GM23338 (cell line): ENCODE measurements around the gene SLC7A10. TPM values are rescaled to one million over a fixed set of nuclear protein-coding genes. Genes with fewer than 3 reads are reported as not detected.

Experiments used
- ATAC-seq: fragments of 200-7000 bp; cut with Tn5 transposase; 3 replicates; pipeline ENCODE4 v1.9.1; 2020
- DNase-seq: peaks from one replicate; pipeline ENCODE4 v3.0.0-alpha.2; 2015; ENCODE audit warnings: low spot score
- H2AFZ ChIP-seq: fragments of 200-600 bp; sonication (generic); 2 replicates; pipeline ENCODE4 v1.8.0; 2016; ENCODE audit warnings: antibody characterized with exemption, mild to moderate bottlenecking, moderate library complexity
- H3F3A ChIP-seq: fragments of 200-600 bp; sonication (generic); replicated peaks from 2 replicates; pipeline ENCODE4 v1.8.0; 2017; ENCODE audit warnings: antibody characterized with exemption, mixed run types, low read depth
- H3K27ac ChIP-seq: fragments of 200-600 bp; sonication (generic); 2 replicates; pipeline ENCODE4 v1.6.1; 2016; ENCODE audit warnings: low read depth
- H3K27me3 ChIP-seq: fragments of 200-600 bp; sonication (generic); 2 replicates; pipeline ENCODE4 v1.8.0; 2016; ENCODE audit warnings: mild to moderate bottlenecking, mixed run types, moderate library complexity; ENCODE audit not compliant: insufficient read depth
- H3K36me3 ChIP-seq: fragments of 200-600 bp; sonication (generic); 2 replicates; pipeline ENCODE4 v1.8.0; 2016; ENCODE audit warnings: mild to moderate bottlenecking; ENCODE audit not compliant: insufficient read depth
- H3K4me1 ChIP-seq: fragments of 200-600 bp; sonication (generic); 2 replicates; pipeline ENCODE4 v1.8.0; 2016; ENCODE audit warnings: mild to moderate bottlenecking, moderate library complexity; ENCODE audit not compliant: insufficient read depth
- H3K4me2 ChIP-seq: fragments of 200-600 bp; sonication (generic); 2 replicates; pipeline ENCODE4 v1.7.1; 2017; ENCODE audit warnings: mixed run types
- H3K4me3 ChIP-seq: fragments of 200-600 bp; sonication (generic); 2 replicates; pipeline ENCODE4 v1.6.1; 2016; ENCODE audit warnings: mixed run types
- H3K79me2 ChIP-seq: fragments of 200-600 bp; sonication (generic); replicated peaks from 2 replicates; pipeline ENCODE4 v1.8.0; 2017; ENCODE audit warnings: mild to moderate bottlenecking; ENCODE audit not compliant: insufficient read depth
- H3K9me2 ChIP-seq: fragments of 200-600 bp; sonication (generic); 2 replicates; pipeline ENCODE4 v1.8.0; 2017; ENCODE audit not compliant: insufficient read depth
- H4K20me1 ChIP-seq: fragments of 200-600 bp; sonication (generic); replicated peaks from 2 replicates; pipeline ENCODE4 v1.8.0; 2017; ENCODE audit warnings: mild to moderate bottlenecking; ENCODE audit not compliant: insufficient read depth
- H3K27ac Mint-ChIP-seq: 2 replicates; pipeline ENCODE4 v1.8.0; 2020; ENCODE audit warnings: inconsistent platforms, mild to moderate bottlenecking, moderate library complexity, mixed read lengths
- H3K27me3 Mint-ChIP-seq: 3 replicates; pipeline ENCODE4 v1.8.0; 2022; ENCODE audit warnings: low read depth, mild to moderate bottlenecking, moderate library complexity, mixed read lengths, inconsistent platforms; ENCODE audit not compliant: insufficient read depth, poor library complexity
- H3K36me3 Mint-ChIP-seq: 3 replicates; pipeline ENCODE4 v1.8.0; 2021; ENCODE audit warnings: low read depth, mild to moderate bottlenecking, inconsistent platforms, moderate library complexity, mixed read lengths
- H3K4me1 Mint-ChIP-seq: 3 replicates; pipeline ENCODE4 v1.8.0; 2020; ENCODE audit warnings: mild to moderate bottlenecking, inconsistent platforms, mixed read lengths
- H3K4me3 Mint-ChIP-seq: 3 replicates; pipeline ENCODE4 v1.8.0; 2021; ENCODE audit warnings: moderate library complexity, mild to moderate bottlenecking, inconsistent platforms, mixed read lengths
- H3K9me3 Mint-ChIP-seq: 3 replicates; pipeline ENCODE4 v1.8.0; 2020; ENCODE audit warnings: moderate library complexity, mild to moderate bottlenecking, inconsistent platforms, mixed read lengths
- CREB1 ChIP-seq: fragments of 250-450 bp; sonication (Bioruptor Pico); IDR thresholded peaks from 2 replicates; pipeline ENCODE4 v1.5.0; 2020; ENCODE audit warnings: low read depth, mild to moderate bottlenecking, moderate library complexity
- CTCF ChIP-seq, 2 experiments: fragments of 200-600 bp in 1 of 2; sonication (generic) in 1 of 2; conservative IDR thresholded peaks; 2 replicates each; pipeline versions ENCODE4 v1.5.1 to v1.6.1; 2016 to 2017; ENCODE audit warnings: antibody characterized with exemption in 2 of 2, low read depth in 2 of 2, mild to moderate bottlenecking in 2 of 2, moderate library complexity in 1 of 2
- EZH2phosphoT487 ChIP-seq: fragments of 200-600 bp; sonication (generic); IDR thresholded peaks from one replicate; pipeline ENCODE4 v1.8.1; 2018; ENCODE audit warnings: antibody characterized with exemption; ENCODE audit not compliant: unreplicated experiment
- STAT1 ChIP-seq: IDR thresholded peaks from one replicate; pipeline ENCODE4 v1.6.1; 2016; ENCODE audit warnings: antibody characterized with exemption; ENCODE audit not compliant: unreplicated experiment
- ZNF114 ChIP-seq: fragments of 250-450 bp; sonication (Bioruptor Pico); IDR thresholded peaks from 2 replicates; pipeline ENCODE4 v1.5.0; 2020; ENCODE audit warnings: mild to moderate bottlenecking, moderate library complexity
- ZNF462 ChIP-seq: fragments of 250-450 bp; sonication (Bioruptor Pico); IDR thresholded peaks from 2 replicates; pipeline ENCODE4 v1.5.0; 2020; ENCODE audit warnings: mild to moderate bottlenecking, moderate library complexity
- polyA plus RNA-seq: library from polyadenylated mRNA; unstranded; fragments of >200 nt; fragmentation: Nextera tagmentation; extraction: Ambion mirVana; gene quantifications from 2 replicates; pipeline ENCODE4 v1.2.1, GENCODE V29; 2016
- total RNA-seq: library from RNA; depleted of rRNA; stranded (reverse); fragments of >200 nt; shearing (Covaris generic); gene quantifications from 2 replicates; pipeline ENCODE4 v1.2.3, GENCODE V29; 2014

The SLC7A10 gene
- total and polyA plus RNA-seq, 2 experiments from 2014 or later, result 3.3 to 6.3 TPM

DNA sequence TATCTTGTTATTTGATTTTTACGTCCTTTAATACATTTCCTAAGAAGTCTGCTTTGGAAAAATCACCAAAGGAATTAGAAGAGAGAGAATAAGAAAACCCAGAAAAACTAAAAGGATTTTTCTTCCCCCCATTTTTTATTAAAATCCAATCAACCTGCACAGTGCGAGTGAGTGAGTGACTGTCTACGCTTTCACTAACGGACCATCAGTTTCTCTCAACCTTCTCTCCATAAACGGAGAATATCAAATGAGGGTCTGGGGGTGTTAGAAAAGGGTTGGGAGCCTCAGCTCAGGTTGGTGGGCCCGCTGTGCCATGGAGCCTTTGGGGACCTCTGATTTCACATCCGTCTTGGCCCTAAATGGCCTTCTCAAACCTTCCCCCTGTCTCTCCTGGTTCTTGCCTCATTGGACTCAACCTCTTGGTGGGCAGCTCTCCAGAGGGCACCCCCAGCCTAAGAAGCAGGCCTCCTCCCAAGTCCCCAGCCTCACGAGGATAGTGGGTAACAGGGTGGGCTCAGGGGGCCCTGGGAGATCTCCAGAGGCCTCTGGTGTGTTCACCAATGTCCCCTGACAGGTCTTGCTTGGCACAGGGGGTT lies 32.3 kb downstream of the SLC7A10 start (continued):
- no peak for TF ChIP-seq ZNF462 (CRISPR knock-in tag)
- TF ChIP-seq CREB1 (CRISPR knock-in tag), result no peak

DNA sequence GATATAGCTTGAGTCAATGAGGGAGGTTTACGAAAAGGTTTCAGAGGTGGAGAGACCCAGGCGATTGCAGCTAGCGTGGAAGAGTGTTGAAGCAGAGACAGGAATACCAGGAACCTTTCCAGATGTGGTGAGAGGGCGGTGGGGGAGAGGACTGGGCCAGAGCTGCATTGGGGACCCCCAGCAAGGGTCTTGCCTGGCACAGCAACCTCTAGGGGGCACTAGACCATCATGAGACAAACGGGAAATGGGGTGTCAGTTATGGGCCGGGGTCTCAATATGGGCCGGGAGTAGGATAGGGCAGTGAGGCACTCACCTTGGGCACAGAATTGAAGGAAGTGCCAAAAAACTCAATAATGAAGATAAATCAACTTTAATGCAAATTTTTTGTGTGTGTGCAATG lies 33.6 kb downstream of the SLC7A10 start:
- Histone ChIP-seq H2AFZ (no peak overlapping the region), H3K9me2 (no peaks in the 10 kb centered on the region), H3K79me2 (no peaks in the 10 kb centered on the region), H3K4me2 (no peak overlapping the region), H3F3A (no peaks in the 10 kb centered on the region), H3K4me1 (peaks cover 6% of the 10 kb centered on the region), H3K27ac (no peak overlapping the region), H3K36me3 (no peaks in the 10 kb centered on the region), H3K4me3 (no peak overlapping the region), H3K27me3 (peaks cover 23% of the 10 kb centered on the region), H4K20me1 (no peaks in the 10 kb centered on the region)
- Mint-ChIP-seq H3K27me3 (peaks cover 24% of the 10 kb centered on the region), H3K4me1 (peaks cover 2% of the 10 kb centered on the region), H3K4me3 (no peak overlapping the region), H3K9me3 (no peaks in the 10 kb centered on the region; the same call in 2 of the 3 replicates), H3K27ac (no peak overlapping the region), H3K36me3 (no peaks in the 10 kb centered on the region; the same call in 2 of the 3 replicates)
- no peak for ATAC-seq
- DNase-seq, result peak; percentile 76
- peak; percentile 72 to 84 for TF ChIP-seq CTCF (conservative IDR thresholded peaks at IDR 0.05; ENCODE audit: low read depth in 2 of 2)
- no peak for TF ChIP-seq EZH2phosphoT487
- no peak for TF ChIP-seq STAT1
- no peak for TF ChIP-seq ZNF114 (CRISPR knock-in tag)
